ENCODE results near the gene GNG2.

GNG2 gene

GRCh38 chr14:51951656-51952055, 91.2 kb downstream of the GNG2 start:
- DNase-seq = no peak

GRCh38 chr14:51954031-51954430, 93.6 kb downstream of the GNG2 start:
- DNase-seq = peak; percentile 57 to 71

- DNase-seq = peak; percentile 28 to 57
These were observed 94.2 kb downstream of the GNG2 start for GRCh38 chr14:51954657-51955056.

- no peak for DNase-seq
These were observed 97.5 kb downstream of the GNG2 start for GRCh38 chr14:51957950-51958349.

GRCh38 chr14:51959928-51960327, 99.5 kb downstream of the GNG2 start:
- no peak for DNase-seq

- peak in 1 of 2 experiments; percentile 61 for DNase-seq
These were observed 100.5 kb downstream of the GNG2 start for GRCh38 chr14:51960866-51961265.

GRCh38 chr14:51962711-51963110, 102.3 kb downstream of the GNG2 start:
- DNase-seq = no peak

- DNase-seq = no peak
These were observed 102.9 kb downstream of the GNG2 start for GRCh38 chr14:51963286-51963685.

GRCh38 chr14:51967521-51967920, 107.1 kb downstream of the GNG2 start:
- no peak for DNase-seq

- no peak for DNase-seq
These were observed 109.6 kb downstream of the GNG2 start for GRCh38 chr14:51969852-51970540.

- no peak for DNase-seq
These were observed 112.2 kb downstream of the GNG2 start for GRCh38 chr14:51972566-51972965.

GRCh38 chr14:51977075-51977474, 116.7 kb downstream of the GNG2 start:
- no peak for DNase-seq

- no peak for DNase-seq
These were observed 118.3 kb downstream of the GNG2 start for GRCh38 chr14:51978681-51979085.

GRCh38 chr14:51979088-51979709, 118.8 kb downstream of the GNG2 start:
- DNase-seq = peak; percentile 82 to 86

- DNase-seq = no peak
These were observed 120.9 kb downstream of the GNG2 start for GRCh38 chr14:51981218-51981854.

- DNase-seq = no peak
These were observed 127.8 kb downstream of the GNG2 start for GRCh38 chr14:51988221-51988620.

- peak; percentile 92 to 95 for DNase-seq
These were observed 129.2 kb downstream of the GNG2 start, which contains the start of gene RTRAF for GRCh38 chr14:51989293-51990234. Gene RTRAF (plus strand): TSS chr14:51989546. CDS start chr14:51989640, 94 bp downstream.

- no peak for DNase-seq
These were observed 130.1 kb downstream of the GNG2 start for GRCh38 chr14:51990488-51990887.

GRCh38 chr14:51993285-51993920, 133.0 kb downstream of the GNG2 start:
- DNase-seq = no peak

- peak; percentile 9 to 23 for DNase-seq
These were observed 135.8 kb downstream of the GNG2 start for GRCh38 chr14:51996148-51996746.

GRCh38 chr14:51998348-51998747, 137.9 kb downstream of the GNG2 start:
- no peak for DNase-seq

- no peak for DNase-seq
These were observed 138.7 kb downstream of the GNG2 start for GRCh38 chr14:51999084-51999483.
